ENCODE results near the gene AUTS2.

Gene AUTS2

GRCh38 chr7:69661342-69661741, 63.1 kb downstream of the AUTS2 start:
- no peak for DNase-seq

DNA sequence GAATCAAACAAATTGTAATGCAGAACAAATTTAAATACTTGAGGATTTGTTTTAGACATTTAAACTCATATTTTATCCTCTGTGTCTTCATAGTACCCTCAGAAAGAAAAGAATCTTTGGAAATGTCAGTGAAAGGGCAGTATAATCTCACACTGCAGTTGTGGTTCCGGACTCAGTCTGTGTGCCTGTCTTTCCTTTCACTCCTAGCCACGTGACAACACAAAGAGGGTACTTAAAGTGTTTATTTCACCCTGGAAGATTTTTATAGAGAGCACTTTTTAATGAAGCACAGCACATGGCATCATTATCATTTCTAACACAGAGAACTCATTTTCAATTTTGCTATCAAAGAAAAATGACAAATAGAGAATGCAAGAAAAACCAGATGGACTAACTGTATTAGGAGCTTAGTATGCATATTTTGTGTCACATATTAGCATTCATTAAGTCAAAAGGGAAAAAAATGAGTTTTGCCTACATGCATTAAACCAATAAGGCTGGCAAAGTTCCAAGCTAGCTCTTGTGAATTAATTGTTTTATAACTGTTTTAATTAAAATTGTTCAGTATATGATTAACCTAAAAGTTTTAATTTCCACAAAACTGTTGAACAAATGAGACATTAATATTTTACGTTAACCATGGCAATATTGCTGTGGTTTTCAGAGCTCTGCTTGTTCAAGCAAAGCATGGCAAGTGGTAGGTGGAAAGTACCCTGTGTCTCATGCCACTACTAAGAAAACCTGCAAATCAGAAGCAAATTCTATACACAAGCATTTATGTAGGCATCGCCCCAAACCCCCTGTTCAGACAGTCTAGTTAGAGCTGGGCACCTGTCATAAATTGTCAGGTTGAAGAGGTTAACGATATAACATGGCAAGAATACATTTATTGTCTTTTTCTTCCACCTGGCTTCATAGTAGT, 65.9 kb downstream of the AUTS2 start:
- no peak for DNase-seq

DNA sequence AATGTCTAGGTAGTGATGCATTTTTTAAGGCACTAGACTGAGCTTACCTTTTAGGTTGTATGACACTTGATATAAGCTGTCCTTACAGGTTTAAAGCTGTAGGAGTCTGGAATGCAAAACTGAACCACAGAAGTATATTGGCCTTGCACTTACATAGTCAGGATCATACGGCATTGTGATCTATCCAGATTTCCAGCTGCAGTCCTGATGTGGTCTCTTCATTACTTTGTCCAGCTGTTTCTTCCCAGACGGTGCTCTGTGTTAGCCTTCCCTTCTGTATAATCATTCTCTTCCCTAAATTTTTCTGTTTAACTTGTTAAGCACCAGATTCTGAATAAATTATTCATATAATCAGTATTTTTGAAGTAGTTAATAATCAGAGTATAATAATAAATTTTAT, 67.1 kb downstream of the AUTS2 start:
- no peak for DNase-seq

GRCh38 chr7:69668339-69668870, 70.1 kb downstream of the AUTS2 start:
- DNase-seq: no peak

- DNase-seq: no peak
Measured at GRCh38 chr7:69670701-69671100, 72.4 kb downstream of the AUTS2 start.

- no peak for DNase-seq
Measured at GRCh38 chr7:69673074-69673473, 74.8 kb downstream of the AUTS2 start.

DNA sequence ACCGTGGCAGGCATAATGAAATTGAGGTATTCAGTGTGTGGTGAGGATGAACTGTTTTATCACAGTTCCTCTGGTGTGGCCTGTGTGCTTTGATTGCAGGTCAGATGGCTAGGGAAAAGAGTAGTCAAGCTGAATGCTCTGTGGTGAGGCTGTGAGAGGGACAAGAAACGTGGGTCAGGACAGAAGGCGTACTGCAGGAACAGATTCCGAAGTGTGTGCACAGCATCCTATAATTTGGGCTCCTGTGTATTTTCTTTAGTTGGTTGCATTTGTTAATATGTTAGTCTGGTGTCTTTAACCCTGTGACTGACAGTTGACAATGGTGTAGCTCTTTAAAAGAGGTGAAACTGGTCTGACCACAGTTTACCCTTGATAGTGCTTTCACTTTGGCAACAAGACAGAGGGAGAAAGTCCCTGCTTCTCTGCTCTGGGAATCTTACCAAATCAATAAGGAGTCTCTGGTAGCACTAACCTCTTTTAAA, 76.5 kb downstream of the AUTS2 start:
- DNase-seq: no peak

GRCh38 chr7:69676247-69676646, 78.0 kb downstream of the AUTS2 start:
- no peak for DNase-seq

DNA sequence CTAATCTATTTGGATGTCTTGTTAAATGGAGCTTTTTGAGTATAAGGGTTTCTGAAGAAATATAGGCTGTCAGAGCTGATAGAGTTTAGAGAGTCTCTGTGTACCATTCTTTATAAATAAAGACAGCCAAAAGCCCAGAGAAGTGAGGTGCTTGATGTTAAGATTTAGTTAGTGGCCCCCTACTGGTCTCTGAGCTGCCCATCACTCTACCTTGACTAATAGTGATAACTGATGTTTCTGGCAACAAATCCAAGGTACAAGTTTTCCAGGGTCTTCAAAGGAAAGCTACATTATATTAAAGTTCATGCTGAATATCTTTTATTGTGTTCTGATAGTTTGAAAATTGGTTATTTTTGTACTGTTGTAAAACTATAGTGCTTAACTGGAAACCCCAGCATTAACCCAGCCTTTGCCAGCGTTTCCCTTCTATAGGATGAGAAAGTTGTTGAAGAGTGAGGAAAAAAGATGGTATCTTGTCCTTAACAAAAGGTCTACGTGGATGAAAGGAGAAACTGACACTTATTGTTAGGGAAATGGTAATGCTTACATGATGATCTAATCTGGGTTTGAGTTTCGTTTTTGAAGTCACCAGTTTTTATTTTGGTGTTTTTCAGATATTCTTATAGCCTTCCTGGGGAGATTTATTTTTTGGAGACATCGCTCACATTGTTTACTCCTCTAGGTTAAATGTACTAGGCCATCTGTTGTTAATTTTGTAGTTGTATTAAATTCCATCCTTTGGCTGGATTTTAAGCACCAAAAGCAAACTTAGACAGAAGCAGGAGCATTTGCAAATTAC, 79.0 kb downstream of the AUTS2 start:
- DNase-seq: peak; percentile 34

- no peak for DNase-seq
Measured at GRCh38 chr7:69677881-69678493, 79.7 kb downstream of the AUTS2 start.

DNA sequence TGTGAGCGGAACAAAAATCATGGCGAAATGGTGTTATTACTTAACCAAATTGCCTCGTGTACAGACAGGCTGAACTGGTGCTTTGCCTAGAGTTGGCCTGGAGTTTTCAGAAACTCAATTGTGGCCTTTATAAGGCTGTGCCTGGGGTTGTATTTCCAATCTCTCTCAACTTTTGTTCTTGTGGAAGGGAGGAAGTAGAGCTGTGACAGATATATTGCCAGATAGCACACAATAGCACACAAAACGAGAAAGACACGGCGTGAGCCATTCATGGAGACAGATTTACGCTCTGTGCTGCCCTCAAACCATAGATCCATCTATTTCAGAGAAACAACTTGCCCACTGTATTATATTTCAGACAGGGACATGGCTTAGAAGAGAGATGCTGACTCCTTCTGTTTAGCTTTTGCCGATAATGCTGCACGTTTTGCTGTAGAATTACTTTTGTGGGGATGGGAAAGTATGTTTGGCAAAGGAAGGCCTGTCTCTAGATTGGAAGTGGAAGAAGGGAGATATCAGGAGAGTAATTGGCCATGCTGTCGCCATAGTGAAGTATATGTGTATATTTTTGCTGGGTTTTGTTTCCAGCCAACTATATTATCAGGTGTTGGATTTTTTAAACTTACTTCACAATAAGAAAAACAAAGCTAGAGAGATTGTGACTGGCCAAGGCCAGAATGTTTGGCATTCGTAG, 80.4 kb downstream of the AUTS2 start:
- DNase-seq: no peak

GRCh38 chr7:69681181-69681580, 82.9 kb downstream of the AUTS2 start:
- DNase-seq: no peak

DNA sequence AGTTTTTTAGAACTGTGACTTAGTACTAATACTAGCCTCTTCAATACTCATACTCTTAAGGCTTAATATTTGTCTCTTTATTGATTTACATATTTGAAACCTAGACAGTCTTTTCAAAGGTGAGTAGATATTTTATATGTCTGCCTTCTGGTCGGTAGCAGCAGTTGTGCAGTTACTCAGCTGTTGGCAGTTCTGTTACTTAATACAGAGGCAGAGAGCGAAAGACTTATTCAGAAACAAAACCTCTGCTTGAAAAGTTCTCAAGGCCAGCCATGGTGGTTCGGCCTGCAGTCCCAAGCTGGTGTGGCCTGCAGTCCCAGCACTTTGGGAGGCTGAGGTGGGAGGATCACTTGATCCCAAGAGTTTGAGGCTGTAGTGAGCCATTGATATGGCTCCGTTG, 84.2 kb downstream of the AUTS2 start:
- DNase-seq: no peak

GRCh38 chr7:69683002-69683401, 84.7 kb downstream of the AUTS2 start:
- no peak for DNase-seq

- no peak for DNase-seq
Measured at GRCh38 chr7:69684369-69685292, 86.4 kb downstream of the AUTS2 start.

GRCh38 chr7:69685293-69685631, 87.0 kb downstream of the AUTS2 start:
- no peak for DNase-seq

GRCh38 chr7:69686366-69686765, 88.1 kb downstream of the AUTS2 start:
- DNase-seq: no peak

DNA sequence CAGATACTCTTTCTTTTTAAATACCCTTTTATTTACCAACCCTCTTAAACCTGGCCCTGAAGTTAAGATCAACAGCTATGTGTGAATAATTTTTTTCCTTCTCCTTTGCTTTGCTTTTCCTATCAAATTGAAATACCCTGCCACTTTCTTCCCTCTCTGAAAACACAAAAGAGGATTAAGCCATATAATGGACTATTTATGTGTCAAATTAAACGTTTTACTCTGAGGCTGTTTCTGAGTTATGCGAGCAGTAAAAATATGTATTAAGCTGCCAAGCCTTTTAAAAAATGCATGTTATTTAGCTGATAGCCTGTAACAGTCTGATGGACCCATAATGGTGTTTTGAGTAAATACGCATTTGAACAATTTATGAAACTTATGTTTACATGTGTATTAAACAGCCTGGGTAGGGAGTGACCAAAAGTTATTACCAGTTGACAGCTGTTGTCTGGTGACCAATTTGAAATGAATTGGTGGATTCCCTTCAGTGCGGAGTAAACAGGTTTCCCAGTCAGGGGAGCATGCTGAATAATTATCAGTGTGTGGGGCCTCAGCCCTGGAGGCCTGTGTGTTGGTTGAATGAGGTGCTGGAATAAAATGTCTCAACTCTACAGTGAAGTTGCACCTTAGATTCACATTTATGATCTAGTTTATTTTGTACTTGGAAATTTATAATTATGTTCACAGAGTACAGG, 89.6 kb downstream of the AUTS2 start:
- no peak for DNase-seq

- DNase-seq: no peak
Measured at GRCh38 chr7:69690329-69690728, 92.1 kb downstream of the AUTS2 start.

DNA sequence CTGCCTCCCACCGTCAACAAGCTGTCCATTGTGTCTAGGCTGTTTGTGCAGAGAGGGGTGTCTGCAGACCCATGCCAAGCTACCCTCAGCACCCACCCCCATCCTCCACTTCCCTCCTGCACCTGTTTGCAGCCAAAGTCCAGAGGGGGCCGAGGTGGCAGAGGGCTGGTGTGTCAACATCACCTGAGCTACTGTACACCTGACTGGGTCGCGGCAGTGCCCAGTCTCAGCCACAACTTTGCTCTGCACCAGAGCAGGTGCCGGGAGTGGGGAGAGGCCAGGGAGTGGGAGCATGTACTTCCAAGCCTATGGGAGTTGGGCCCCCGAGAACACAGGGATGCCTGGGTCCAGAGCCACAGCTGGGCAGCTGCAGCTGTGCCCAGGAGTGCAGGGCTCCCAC, 93.1 kb downstream of the AUTS2 start:
- no peak for DNase-seq

DNA sequence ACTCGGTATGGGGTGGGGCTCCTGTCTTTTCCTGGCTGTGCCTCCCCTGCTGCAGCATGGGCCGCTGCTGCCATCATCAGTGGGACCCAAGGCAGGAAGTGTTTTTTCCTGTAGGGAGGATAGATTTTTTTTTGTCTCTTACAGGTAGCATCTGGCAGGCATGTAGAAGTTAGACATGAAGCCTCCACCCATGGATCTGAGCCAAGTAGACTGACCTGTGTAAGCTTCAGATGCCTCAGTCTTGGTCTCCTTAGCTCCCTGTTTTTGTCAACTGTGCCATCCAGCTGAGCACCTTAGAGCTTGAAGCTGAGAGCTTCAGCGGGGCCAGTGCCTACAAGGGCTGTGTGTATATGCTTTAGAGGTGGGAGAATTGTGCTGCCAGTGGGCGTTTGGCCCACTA, 93.5 kb downstream of the AUTS2 start:
- peak; percentile 29 for DNase-seq
